WTC11 (cell line): ENCODE results near the gene SIGLEC7. TPM values are rescaled to one million over a fixed set of nuclear protein-coding genes. Genes with fewer than 3 reads are reported as not detected.

Experiments
- ATAC-seq: fragments of 200-7000 bp; cut with Tn5 transposase; 2 replicates; pipeline ENCODE4 v1.10.0; 2021; ENCODE audit warnings: mild to moderate bottlenecking, moderate library complexity
- CTCF ChIA-PET: fragments of 300-600 bp; sonication (Branson Sonifier 250); formaldehyde crosslinking; loops from one replicate; lab custom pipeline; 2021; ENCODE audit warnings: antibody characterized with exemption; lab: Charles Lee
- POLR2A ChIA-PET: fragments of 350-600 bp; sonication (Branson Sonifier 250); formaldehyde crosslinking; loops from one replicate; lab custom pipeline; 2021; ENCODE audit warnings: antibody characterized with exemption; lab: Charles Lee
- DNase-seq: peaks from one replicate; pipeline ENCODE4 v3.0.0; 2021; ENCODE audit warnings: low spot score
- H3K27ac Mint-ChIP-seq: 2 replicates; pipeline ENCODE4 v1.8.0; 2021; ENCODE audit warnings: mixed read lengths
- H3K27me3 Mint-ChIP-seq: 2 replicates; pipeline ENCODE4 v1.8.0; 2021; ENCODE audit warnings: low read depth, mild to moderate bottlenecking, moderate library complexity, mixed read lengths
- H3K36me3 Mint-ChIP-seq: 2 replicates; pipeline ENCODE4 v1.8.0; 2021; ENCODE audit warnings: mixed read lengths
- H3K4me1 Mint-ChIP-seq: 2 replicates; pipeline ENCODE4 v1.8.0; 2022; ENCODE audit warnings: mixed read lengths
- H3K4me3 Mint-ChIP-seq: 2 replicates; pipeline ENCODE4 v1.8.0; 2021; ENCODE audit warnings: mild to moderate bottlenecking, moderate library complexity, mixed read lengths
- H3K9me3 Mint-ChIP-seq: 2 replicates; pipeline ENCODE4 v1.8.0; 2021; ENCODE audit warnings: mixed read lengths
- CREB1 ChIP-seq: sonication (generic); formaldehyde crosslinking; IDR thresholded peaks from 2 replicates; pipeline ENCODE4 v1.8.0; 2023; ENCODE audit warnings: mild to moderate bottlenecking, missing genetic modification reagents
- ELF4 ChIP-seq: sonication (generic); formaldehyde crosslinking; IDR thresholded peaks from 2 replicates; pipeline ENCODE4 v1.8.1; 2022; ENCODE audit warnings: low read depth, mild to moderate bottlenecking, moderate library complexity, missing genetic modification reagents
- FOXJ3 ChIP-seq: sonication (generic); formaldehyde crosslinking; IDR thresholded peaks from 2 replicates; pipeline ENCODE4 v1.9.0; 2021; ENCODE audit warnings: missing genetic modification reagents, mild to moderate bottlenecking, borderline replicate concordance
- NR3C1 ChIP-seq: sonication (generic); formaldehyde crosslinking; conservative IDR thresholded peaks from 2 replicates; pipeline ENCODE4 v1.8.1; 2023; ENCODE audit warnings: low read depth, mild to moderate bottlenecking, missing genetic modification reagents
- RORB ChIP-seq: fragments of 250-450 bp; sonication (Bioruptor Pico); IDR thresholded peaks from 2 replicates; pipeline ENCODE4 v1.9.0; 2021; ENCODE audit warnings: mild to moderate bottlenecking
- ZNF263 ChIP-seq: sonication (generic); formaldehyde crosslinking; IDR thresholded peaks from 2 replicates; pipeline ENCODE4 v1.8.1; 2022; ENCODE audit warnings: low read depth, mild to moderate bottlenecking, moderate library complexity, missing genetic modification reagents
- ZNF317 ChIP-seq: sonication (generic); formaldehyde crosslinking; IDR thresholded peaks from 2 replicates; pipeline ENCODE4 v1.8.1; 2023; ENCODE audit warnings: low read depth, mild to moderate bottlenecking, moderate library complexity, missing genetic modification reagents, borderline replicate concordance
- ZNF416 ChIP-seq: fragments of 250-450 bp; sonication (Bioruptor Pico); IDR thresholded peaks from 2 replicates; pipeline ENCODE4 v1.9.0; 2021; ENCODE audit warnings: mild to moderate bottlenecking, inconsistent platforms
- ZNF671 ChIP-seq: fragments of 250-450 bp; sonication (Bioruptor Pico); IDR thresholded peaks from 2 replicates; pipeline ENCODE4 v1.8.0; 2021; ENCODE audit warnings: mild to moderate bottlenecking
- total RNA-seq: library from RNA; stranded (reverse); gene quantifications from 3 replicates; pipeline ENCODE4 v1.2.3, GENCODE V29; 2021
- TF ChIP-seq, protein P1 (sequence below): fragments of 250-450 bp; sonication (Bioruptor Pico); IDR thresholded peaks from 2 replicates; pipeline ENCODE4 v1.8.0; 2021; ENCODE audit warnings: mild to moderate bottlenecking
- TF ChIP-seq, protein P2 (sequence below): fragments of 250-450 bp; sonication (Bioruptor Pico); IDR thresholded peaks from 2 replicates; pipeline ENCODE4 v2.1.2; 2022; ENCODE audit warnings: mild to moderate bottlenecking, moderate library complexity
- TF ChIP-seq, protein P3 (sequence below): fragments of 250-450 bp; sonication (Bioruptor Pico); IDR thresholded peaks from 2 replicates; pipeline ENCODE4 v1.9.0; 2021; ENCODE audit warnings: moderate library complexity, mild to moderate bottlenecking, inconsistent platforms, borderline replicate concordance
- TF ChIP-seq, protein P4 (sequence below): sonication (generic); formaldehyde crosslinking; IDR thresholded peaks from 2 replicates; pipeline ENCODE4 v1.8.1; 2023; ENCODE audit warnings: mild to moderate bottlenecking, missing genetic modification reagents
- TF ChIP-seq, protein P5 (sequence below): sonication (generic); formaldehyde crosslinking; IDR thresholded peaks from 2 replicates; pipeline ENCODE4 v1.8.1; 2022; ENCODE audit warnings: low read depth, missing genetic modification reagents, borderline replicate concordance
- TF ChIP-seq, protein P6 (sequence below): sonication (generic); formaldehyde crosslinking; IDR thresholded peaks from 2 replicates; pipeline ENCODE4 v1.8.1; 2023; ENCODE audit warnings: mild to moderate bottlenecking, missing genetic modification reagents, borderline replicate concordance
- TF ChIP-seq, protein P7 (sequence below): sonication (generic); formaldehyde crosslinking; IDR thresholded peaks from 2 replicates; pipeline ENCODE4 v1.8.0; 2023; ENCODE audit warnings: mild to moderate bottlenecking, missing genetic modification reagents

SIGLEC7 gene
- total RNA-seq, 1 experiment from 2014 or later: not detected

DNA sequence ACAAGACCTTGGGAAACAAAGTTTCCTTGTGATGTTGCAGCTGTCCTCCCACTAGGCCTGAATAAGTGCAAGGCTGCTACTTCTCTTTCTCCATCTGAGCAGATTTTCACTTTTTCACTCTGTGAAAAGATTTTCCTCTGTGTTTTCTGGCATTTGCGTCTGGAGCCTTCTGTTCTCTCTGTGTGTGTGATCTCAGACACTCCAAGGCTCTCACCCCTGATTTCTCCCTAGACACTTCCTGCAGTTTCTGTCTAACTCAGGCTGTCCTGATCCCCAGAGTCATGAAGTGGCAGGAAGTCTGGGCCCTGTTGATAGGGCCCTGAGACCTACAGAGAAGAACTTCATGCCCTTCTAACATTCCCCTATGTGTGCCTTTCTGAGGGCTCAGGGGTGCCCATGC is 37.2 kb downstream of the SIGLEC7 start:
- Mint-ChIP-seq H3K4me3 (no peak overlapping the region), H3K4me1 (no peaks in the 10 kb centered on the region), H3K9me3 (no peaks in the 10 kb centered on the region), H3K27me3 (peaks cover 44% of the 10 kb centered on the region), H3K36me3 (no peaks in the 10 kb centered on the region), H3K27ac (no peak overlapping the region)
- POLR2A ChIA-PET: no interaction called here
- ATAC-seq (no peak), DNase-seq (no peak)
- CTCF ChIA-PET: interaction anchor here (1.1 kb wide), 1 partner anchor 80 kb away, joined by 3 read pairs; no protein-coding TSS in a partner anchor
- TF ChIP-seq, protein P1, sequence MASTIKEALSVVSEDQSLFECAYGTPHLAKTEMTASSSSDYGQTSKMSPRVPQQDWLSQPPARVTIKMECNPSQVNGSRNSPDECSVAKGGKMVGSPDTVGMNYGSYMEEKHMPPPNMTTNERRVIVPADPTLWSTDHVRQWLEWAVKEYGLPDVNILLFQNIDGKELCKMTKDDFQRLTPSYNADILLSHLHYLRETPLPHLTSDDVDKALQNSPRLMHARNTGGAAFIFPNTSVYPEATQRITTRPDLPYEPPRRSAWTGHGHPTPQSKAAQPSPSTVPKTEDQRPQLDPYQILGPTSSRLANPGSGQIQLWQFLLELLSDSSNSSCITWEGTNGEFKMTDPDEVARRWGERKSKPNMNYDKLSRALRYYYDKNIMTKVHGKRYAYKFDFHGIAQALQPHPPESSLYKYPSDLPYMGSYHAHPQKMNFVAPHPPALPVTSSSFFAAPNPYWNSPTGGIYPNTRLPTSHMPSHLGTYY (CRISPR knock-in tag): no peak
- TF ChIP-seq ZNF671 (CRISPR knock-in tag): no peak
- TF ChIP-seq NR3C1 (CRISPR knock-in tag): no peak
- TF ChIP-seq, protein P2, sequence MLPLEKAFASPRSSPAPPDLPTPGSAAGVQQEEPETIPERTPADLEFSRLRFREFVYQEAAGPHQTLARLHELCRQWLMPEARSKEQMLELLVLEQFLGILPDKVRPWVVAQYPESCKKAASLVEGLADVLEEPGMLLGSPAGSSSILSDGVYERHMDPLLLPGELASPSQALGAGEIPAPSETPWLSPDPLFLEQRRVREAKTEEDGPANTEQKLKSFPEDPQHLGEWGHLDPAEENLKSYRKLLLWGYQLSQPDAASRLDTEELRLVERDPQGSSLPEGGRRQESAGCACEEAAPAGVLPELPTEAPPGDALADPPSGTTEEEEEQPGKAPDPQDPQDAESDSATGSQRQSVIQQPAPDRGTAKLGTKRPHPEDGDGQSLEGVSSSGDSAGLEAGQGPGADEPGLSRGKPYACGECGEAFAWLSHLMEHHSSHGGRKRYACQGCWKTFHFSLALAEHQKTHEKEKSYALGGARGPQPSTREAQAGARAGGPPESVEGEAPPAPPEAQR (CRISPR knock-in tag): no peak
- TF ChIP-seq, protein P3, sequence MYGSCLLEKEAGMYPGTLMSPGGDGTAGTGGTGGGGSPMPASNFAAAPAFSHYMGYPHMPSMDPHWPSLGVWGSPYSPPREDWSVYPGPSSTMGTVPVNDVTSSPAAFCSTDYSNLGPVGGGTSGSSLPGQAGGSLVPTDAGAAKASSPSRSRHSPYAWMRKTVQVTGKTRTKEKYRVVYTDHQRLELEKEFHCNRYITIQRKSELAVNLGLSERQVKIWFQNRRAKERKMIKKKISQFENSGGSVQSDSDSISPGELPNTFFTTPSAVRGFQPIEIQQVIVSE (CRISPR knock-in tag): no peak
- TF ChIP-seq CREB1 (CRISPR knock-in tag): no peak
- no peak for TF ChIP-seq ZNF317 (CRISPR knock-in tag)
- no peak for TF ChIP-seq FOXJ3 (CRISPR knock-in tag)
- TF ChIP-seq, protein P4, sequence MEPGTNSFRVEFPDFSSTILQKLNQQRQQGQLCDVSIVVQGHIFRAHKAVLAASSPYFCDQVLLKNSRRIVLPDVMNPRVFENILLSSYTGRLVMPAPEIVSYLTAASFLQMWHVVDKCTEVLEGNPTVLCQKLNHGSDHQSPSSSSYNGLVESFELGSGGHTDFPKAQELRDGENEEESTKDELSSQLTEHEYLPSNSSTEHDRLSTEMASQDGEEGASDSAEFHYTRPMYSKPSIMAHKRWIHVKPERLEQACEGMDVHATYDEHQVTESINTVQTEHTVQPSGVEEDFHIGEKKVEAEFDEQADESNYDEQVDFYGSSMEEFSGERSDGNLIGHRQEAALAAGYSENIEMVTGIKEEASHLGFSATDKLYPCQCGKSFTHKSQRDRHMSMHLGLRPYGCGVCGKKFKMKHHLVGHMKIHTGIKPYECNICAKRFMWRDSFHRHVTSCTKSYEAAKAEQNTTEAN (CRISPR knock-in tag): no peak
- TF ChIP-seq ZNF416 (CRISPR knock-in tag): no peak
- TF ChIP-seq ELF4 (CRISPR knock-in tag): no peak
- TF ChIP-seq, protein P5, sequence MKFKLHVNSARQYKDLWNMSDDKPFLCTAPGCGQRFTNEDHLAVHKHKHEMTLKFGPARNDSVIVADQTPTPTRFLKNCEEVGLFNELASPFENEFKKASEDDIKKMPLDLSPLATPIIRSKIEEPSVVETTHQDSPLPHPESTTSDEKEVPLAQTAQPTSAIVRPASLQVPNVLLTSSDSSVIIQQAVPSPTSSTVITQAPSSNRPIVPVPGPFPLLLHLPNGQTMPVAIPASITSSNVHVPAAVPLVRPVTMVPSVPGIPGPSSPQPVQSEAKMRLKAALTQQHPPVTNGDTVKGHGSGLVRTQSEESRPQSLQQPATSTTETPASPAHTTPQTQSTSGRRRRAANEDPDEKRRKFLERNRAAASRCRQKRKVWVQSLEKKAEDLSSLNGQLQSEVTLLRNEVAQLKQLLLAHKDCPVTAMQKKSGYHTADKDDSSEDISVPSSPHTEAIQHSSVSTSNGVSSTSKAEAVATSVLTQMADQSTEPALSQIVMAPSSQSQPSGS (CRISPR knock-in tag): no peak
- TF ChIP-seq, protein P6, sequence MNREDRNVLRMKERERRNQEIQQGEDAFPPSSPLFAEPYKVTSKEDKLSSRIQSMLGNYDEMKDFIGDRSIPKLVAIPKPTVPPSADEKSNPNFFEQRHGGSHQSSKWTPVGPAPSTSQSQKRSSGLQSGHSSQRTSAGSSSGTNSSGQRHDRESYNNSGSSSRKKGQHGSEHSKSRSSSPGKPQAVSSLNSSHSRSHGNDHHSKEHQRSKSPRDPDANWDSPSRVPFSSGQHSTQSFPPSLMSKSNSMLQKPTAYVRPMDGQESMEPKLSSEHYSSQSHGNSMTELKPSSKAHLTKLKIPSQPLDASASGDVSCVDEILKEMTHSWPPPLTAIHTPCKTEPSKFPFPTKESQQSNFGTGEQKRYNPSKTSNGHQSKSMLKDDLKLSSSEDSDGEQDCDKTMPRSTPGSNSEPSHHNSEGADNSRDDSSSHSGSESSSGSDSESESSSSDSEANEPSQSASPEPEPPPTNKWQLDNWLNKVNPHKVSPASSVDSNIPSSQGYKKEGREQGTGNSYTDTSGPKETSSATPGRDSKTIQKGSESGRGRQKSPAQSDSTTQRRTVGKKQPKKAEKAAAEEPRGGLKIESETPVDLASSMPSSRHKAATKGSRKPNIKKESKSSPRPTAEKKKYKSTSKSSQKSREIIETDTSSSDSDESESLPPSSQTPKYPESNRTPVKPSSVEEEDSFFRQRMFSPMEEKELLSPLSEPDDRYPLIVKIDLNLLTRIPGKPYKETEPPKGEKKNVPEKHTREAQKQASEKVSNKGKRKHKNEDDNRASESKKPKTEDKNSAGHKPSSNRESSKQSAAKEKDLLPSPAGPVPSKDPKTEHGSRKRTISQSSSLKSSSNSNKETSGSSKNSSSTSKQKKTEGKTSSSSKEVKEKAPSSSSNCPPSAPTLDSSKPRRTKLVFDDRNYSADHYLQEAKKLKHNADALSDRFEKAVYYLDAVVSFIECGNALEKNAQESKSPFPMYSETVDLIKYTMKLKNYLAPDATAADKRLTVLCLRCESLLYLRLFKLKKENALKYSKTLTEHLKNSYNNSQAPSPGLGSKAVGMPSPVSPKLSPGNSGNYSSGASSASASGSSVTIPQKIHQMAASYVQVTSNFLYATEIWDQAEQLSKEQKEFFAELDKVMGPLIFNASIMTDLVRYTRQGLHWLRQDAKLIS: no peak
- no peak for TF ChIP-seq RORB (CRISPR knock-in tag)
- TF ChIP-seq ZNF263: no peak
- TF ChIP-seq, protein P7, sequence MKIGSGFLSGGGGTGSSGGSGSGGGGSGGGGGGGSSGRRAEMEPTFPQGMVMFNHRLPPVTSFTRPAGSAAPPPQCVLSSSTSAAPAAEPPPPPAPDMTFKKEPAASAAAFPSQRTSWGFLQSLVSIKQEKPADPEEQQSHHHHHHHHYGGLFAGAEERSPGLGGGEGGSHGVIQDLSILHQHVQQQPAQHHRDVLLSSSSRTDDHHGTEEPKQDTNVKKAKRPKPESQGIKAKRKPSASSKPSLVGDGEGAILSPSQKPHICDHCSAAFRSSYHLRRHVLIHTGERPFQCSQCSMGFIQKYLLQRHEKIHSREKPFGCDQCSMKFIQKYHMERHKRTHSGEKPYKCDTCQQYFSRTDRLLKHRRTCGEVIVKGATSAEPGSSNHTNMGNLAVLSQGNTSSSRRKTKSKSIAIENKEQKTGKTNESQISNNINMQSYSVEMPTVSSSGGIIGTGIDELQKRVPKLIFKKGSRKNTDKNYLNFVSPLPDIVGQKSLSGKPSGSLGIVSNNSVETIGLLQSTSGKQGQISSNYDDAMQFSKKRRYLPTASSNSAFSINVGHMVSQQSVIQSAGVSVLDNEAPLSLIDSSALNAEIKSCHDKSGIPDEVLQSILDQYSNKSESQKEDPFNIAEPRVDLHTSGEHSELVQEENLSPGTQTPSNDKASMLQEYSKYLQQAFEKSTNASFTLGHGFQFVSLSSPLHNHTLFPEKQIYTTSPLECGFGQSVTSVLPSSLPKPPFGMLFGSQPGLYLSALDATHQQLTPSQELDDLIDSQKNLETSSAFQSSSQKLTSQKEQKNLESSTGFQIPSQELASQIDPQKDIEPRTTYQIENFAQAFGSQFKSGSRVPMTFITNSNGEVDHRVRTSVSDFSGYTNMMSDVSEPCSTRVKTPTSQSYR (CRISPR knock-in tag): no peak
